ENCODE data around the gene KLHDC9.

GRCh38 chr1:161130266-161130665, 32.1 kb downstream of the KLHDC9 start:
- TF ChIP-seq HIVEP1 (CRISPR knock-in tag; IDR thresholded peaks at IDR 0.05) (no peak), JUN (CRISPR knock-in tag; IDR thresholded peaks at IDR 0.05) (no peak), MAX (IDR thresholded peaks at IDR 0.05) (no peak), CTCF (CRISPR knock-in tag; IDR thresholded peaks at IDR 0.05) (no peak), CBX1 (IDR thresholded peaks at IDR 0.05; ENCODE audit: low read depth) (no peak), MEF2D (CRISPR knock-in tag; IDR thresholded peaks at IDR 0.05) (no peak), FOSL1 (CRISPR knock-in tag; IDR thresholded peaks at IDR 0.05; ENCODE audit: borderline replicate concordance) (no peak), ARNTL (CRISPR knock-in tag; IDR thresholded peaks at IDR 0.05) (no peak), HOMEZ (CRISPR knock-in tag; IDR thresholded peaks at IDR 0.05; ENCODE audit: low read depth) (no peak), BHLHE40 (IDR thresholded peaks at IDR 0.05; ENCODE audit: low read length) (no peak), ZMYM4 (CRISPR knock-in tag; IDR thresholded peaks at IDR 0.05) (no peak), ZKSCAN1 (IDR thresholded peaks at IDR 0.05; ENCODE audit: low read length) (no peak), ZNF576 (CRISPR knock-in tag; IDR thresholded peaks at IDR 0.05) (no peak), HIC2 (CRISPR knock-in tag; IDR thresholded peaks at IDR 0.05; ENCODE audit: low read depth) (no peak)

All from HepG2 (cell line).